GM23248 (cell line): ENCODE results near the gene UCN2.

Experiments
- EZH2 ChIP-seq: fragments of 200-600 bp; sonication (generic); IDR thresholded peaks from 2 replicates; pipeline ENCODE4 v1.6.1; 2018; ENCODE audit warnings: antibody characterized with exemption, mild to moderate bottlenecking; ENCODE audit not compliant: insufficient read depth, poor library complexity, severe bottlenecking
- EZH2phosphoT487 ChIP-seq: fragments of 200-600 bp; sonication (generic); IDR thresholded peaks from 2 replicates; pipeline ENCODE4 v1.6.1; 2018; ENCODE audit warnings: antibody characterized with exemption, moderate library complexity, mild to moderate bottlenecking, low read depth; ENCODE audit not compliant: insufficient read depth

- TF ChIP-seq EZH2 = no peak
- no peak for TF ChIP-seq EZH2phosphoT487
Measured at GRCh38 chr3:48555231-48555948, 8.2 kb downstream of the UCN2 start.
